ENCODE data around the gene PRR15L.
A peak's percentile ranks its signal among the peaks of the same experiment; 100 is the strongest.
"Not testable (repeated sequence)": the region's sequence is repeated elsewhere in the genome, so short reads cannot be mapped to it uniquely, and the experiment has no call there.

The PRR15L gene

GRCh38 chr17:47941246-47942095 lies 16.2 kb downstream of the PRR15L start, which contains the start of gene PNPO:
Gene PNPO, plus strand, starts transcription at chr17:47941571. Its CDS starts 105 bp downstream, at chr17:47941676.
- peak within 1 kb of the TSS; percentile 64 for H3K4me3 ChIP-seq (ENCODE audit: severe bottlenecking)
- ATAC-seq (ENCODE audit: low read depth) (peak; percentile 99), DNase-seq (ENCODE audit: low spot score) (peak; percentile 96)
- peak within 1 kb of the TSS; percentile 50 for H3K27ac ChIP-seq (ENCODE audit: poor library complexity, severe bottlenecking)
- no peak for TF ChIP-seq CTCF (IDR thresholded peaks at IDR 0.05; ENCODE audit: poor library complexity, severe bottlenecking)
- peaks cover 30% of the 10 kb centered on the region for H3K36me3 ChIP-seq (ENCODE audit: low read depth)
- peaks cover 12% of the 10 kb centered on the region for H3K4me1 ChIP-seq (ENCODE audit: insufficient read depth, poor library complexity, severe bottlenecking)
- no peaks in the 10 kb centered on the region for H3K27me3 ChIP-seq (ENCODE audit: insufficient read depth, poor library complexity, severe bottlenecking)
- no peaks in the 10 kb centered on the region for H3K9me3 ChIP-seq (ENCODE audit: severe bottlenecking)

- Histone ChIP-seq H3K9me3 (ENCODE audit: severe bottlenecking) (no peaks in the 10 kb centered on the region), H3K27ac (ENCODE audit: poor library complexity, severe bottlenecking) (no peak overlapping the region), H3K36me3 (ENCODE audit: low read depth) (peaks cover under 1% of the 10 kb centered on the region; the same call in 1 of the 2 replicates), H3K4me1 (ENCODE audit: insufficient read depth, poor library complexity, severe bottlenecking) (peaks cover 28% of the 10 kb centered on the region), H3K27me3 (ENCODE audit: insufficient read depth, poor library complexity, severe bottlenecking) (no peaks in the 10 kb centered on the region), H3K4me3 (ENCODE audit: severe bottlenecking) (no peak overlapping the region)
- DNase-seq (ENCODE audit: low spot score) (no peak), ATAC-seq (ENCODE audit: low read depth) (no peak)
- TF ChIP-seq CTCF (IDR thresholded peaks at IDR 0.05; ENCODE audit: poor library complexity, severe bottlenecking) = no peak
Observed at GRCh38 chr17:47937941-47938340, 19.7 kb downstream of the PRR15L start.

- peaks cover 20% of the 10 kb centered on the region for H3K4me1 ChIP-seq (ENCODE audit: insufficient read depth, poor library complexity, severe bottlenecking)
- H3K36me3 ChIP-seq (ENCODE audit: low read depth) = no peaks in the 10 kb centered on the region
- ATAC-seq (ENCODE audit: low read depth) (peak; percentile 96), DNase-seq (ENCODE audit: low spot score) (peak; percentile 86)
- no peaks in the 10 kb centered on the region for H3K9me3 ChIP-seq (ENCODE audit: severe bottlenecking)
- no peak overlapping the region for H3K4me3 ChIP-seq (ENCODE audit: severe bottlenecking)
- TF ChIP-seq CTCF (IDR thresholded peaks at IDR 0.05; ENCODE audit: poor library complexity, severe bottlenecking) = no peak
- no peaks in the 10 kb centered on the region for H3K27me3 ChIP-seq (ENCODE audit: insufficient read depth, poor library complexity, severe bottlenecking)
- H3K27ac ChIP-seq (ENCODE audit: poor library complexity, severe bottlenecking) = peak overlapping the region; percentile 58
Observed at GRCh38 chr17:47935961-47936360, 21.7 kb downstream of the PRR15L start.

- H3K27me3 ChIP-seq (ENCODE audit: insufficient read depth, poor library complexity, severe bottlenecking); H3K9me3 ChIP-seq (ENCODE audit: severe bottlenecking); ATAC-seq (ENCODE audit: low read depth); H3K4me3 ChIP-seq (ENCODE audit: severe bottlenecking); H3K36me3 ChIP-seq (ENCODE audit: low read depth); DNase-seq (ENCODE audit: low spot score): not testable (repeated sequence)
- Histone ChIP-seq H3K27ac (ENCODE audit: poor library complexity, severe bottlenecking) (peak overlapping the region; percentile 58), H3K4me1 (ENCODE audit: insufficient read depth, poor library complexity, severe bottlenecking) (peaks cover 17% of the 10 kb centered on the region)
Observed at GRCh38 chr17:47935468-47935867, 22.2 kb downstream of the PRR15L start.

- DNase-seq (ENCODE audit: low spot score) (no peak), ATAC-seq (ENCODE audit: low read depth) (no peak)
- H3K4me3 ChIP-seq (ENCODE audit: severe bottlenecking) = no peak overlapping the region
- H3K9me3 ChIP-seq (ENCODE audit: severe bottlenecking) = no peaks in the 10 kb centered on the region
- H3K36me3 ChIP-seq (ENCODE audit: low read depth) = no peaks in the 10 kb centered on the region
- no peaks in the 10 kb centered on the region for H3K27me3 ChIP-seq (ENCODE audit: insufficient read depth, poor library complexity, severe bottlenecking)
- peaks cover 17% of the 10 kb centered on the region for H3K4me1 ChIP-seq (ENCODE audit: insufficient read depth, poor library complexity, severe bottlenecking)
- TF ChIP-seq CTCF (IDR thresholded peaks at IDR 0.05; ENCODE audit: poor library complexity, severe bottlenecking) = no peak
- H3K27ac ChIP-seq (ENCODE audit: poor library complexity, severe bottlenecking) = peak overlapping the region; percentile 58
Observed at GRCh38 chr17:47934856-47935255, 22.8 kb downstream of the PRR15L start.
